T-helper 9 cell (primary cell): ENCODE results near the gene CDRT15.
"Not testable (repeated sequence)": the region's sequence is repeated elsewhere in the genome, so short reads cannot be mapped to it uniquely, and the experiment has no call there.

ENCODE experiments used
- DNase-seq: peaks from one replicate; pipeline ENCODE4 v3.0.0-alpha.2; 2020
- total RNA-seq, 2 donors: gene quantifications; one replicate each; lab custom pipeline; 2026; lab: John Stamatoyannopoulos, UW

The CDRT15 gene
- total RNA-seq, result 0 reads per million in 2 donors

DNA sequence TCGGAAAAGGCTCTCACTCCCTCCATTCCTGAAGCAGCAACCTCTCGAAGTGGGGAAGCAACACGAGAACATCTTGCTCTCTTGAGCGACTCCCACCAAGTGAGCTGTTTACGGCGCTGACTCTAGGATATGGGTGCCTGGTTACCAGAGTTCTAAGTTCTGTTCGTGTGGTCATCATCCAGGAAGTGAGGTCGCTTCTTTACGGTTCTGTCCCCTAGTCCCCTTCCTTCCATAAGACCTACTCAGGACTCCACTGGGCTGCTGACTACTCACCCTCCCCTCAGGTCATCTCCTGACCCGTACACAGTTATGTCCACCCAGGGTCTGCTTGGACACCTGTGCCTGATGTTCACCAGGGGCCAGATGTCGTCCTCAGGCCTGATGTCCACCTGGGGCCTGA lies at the start of gene CDRT15:
TSS of gene CDRT15 (minus strand) at position 101 of the 400 bp plus-strand sequence. CDS start at position 72, 29 bp downstream.
- not testable (repeated sequence) for DNase-seq

DNA sequence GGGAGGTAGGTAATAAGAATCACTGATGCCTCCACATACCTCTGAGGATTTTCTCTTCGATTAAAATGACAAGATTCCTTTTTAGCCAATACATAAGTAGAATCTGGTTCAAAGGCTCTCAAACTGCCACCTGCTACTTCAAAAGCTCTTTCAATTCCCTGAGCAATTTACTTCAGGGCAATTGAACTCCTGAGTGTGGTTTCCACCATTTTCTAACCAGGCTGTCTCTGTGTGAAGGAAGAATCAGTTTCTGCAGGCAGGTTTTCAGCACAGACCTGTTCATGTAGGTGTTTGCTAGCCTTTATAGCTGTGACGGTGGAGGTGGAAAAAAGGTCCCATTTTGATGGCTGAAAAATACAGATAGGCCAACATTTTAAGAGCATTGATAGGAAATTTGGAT lies 46.1 kb upstream of the CDRT15 start:
- DNase-seq, result no peak

DNA sequence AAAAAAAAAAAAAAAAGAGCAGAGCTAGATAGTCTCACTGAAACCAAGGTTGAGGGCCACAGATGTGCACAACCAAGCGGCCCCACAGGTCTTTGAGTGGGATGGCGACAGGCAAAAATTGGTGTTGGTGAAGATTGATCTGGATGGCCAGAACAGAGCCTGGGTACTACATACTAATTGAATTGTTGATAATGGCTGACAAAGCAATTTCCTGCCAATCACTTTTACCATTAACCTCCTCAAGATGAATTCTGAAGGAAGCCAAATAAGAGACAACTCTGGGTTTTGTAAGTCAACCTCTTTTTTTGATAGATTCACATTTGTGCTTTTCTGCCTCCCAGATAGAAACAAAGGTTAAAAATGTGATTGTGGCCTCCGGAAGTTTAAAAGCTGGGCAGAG lies 44.9 kb upstream of the CDRT15 start:
- DNase-seq, result no peak

DNA sequence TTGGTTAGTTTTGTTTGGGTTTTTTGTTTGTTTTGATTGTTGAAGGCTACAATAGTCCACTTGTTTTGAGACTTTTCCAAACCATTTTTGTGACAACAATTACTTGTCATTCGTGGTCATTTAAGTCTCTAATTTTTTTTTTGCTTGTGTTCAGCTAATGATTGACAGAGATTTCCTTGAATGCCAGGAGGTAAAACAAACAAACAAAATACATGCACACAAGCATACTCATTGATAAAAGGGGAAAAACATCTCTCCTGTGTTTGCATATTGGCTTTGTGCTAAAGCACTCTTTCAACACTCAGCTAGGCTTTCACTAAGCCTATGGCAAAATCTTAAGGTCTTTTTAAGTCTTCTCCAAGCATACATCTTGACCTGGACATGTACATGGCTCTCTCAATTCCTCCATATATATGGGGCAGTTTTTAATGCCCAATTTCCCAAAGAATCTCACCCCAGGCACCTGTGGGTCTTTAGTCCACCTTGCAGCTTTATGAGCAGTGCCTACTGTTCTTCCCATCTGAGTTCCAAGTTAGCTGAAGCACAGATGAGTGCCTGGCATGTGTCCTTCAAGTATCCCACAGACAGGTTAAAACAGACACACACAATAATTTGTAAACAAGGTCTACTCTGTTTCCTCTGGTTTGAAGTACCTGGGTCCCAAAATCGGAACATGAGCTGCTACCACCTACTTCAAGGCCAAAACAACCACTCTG lies 40.0 kb upstream of the CDRT15 start:
- DNase-seq, result no peak

DNA sequence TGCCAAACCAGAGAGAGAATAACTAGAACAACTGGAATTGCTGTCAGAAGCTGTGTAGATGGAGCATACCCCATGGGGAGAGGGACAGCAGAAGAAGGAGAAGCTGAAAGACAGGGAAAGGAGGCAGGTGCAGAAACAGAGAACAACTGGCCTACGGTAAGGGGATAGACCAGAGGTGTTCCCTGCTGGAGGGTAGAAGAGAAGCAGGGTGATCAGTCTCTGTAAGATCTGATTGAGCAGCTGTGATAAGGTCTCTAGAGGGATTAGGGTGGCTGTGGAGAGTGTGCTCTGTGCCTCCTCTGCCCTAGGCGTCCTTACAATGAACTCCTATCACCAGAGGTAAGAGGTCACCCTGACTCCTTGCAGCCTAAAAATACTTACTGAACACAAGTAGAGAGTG lies 33.8 kb upstream of the CDRT15 start:
- no peak for DNase-seq

DNA sequence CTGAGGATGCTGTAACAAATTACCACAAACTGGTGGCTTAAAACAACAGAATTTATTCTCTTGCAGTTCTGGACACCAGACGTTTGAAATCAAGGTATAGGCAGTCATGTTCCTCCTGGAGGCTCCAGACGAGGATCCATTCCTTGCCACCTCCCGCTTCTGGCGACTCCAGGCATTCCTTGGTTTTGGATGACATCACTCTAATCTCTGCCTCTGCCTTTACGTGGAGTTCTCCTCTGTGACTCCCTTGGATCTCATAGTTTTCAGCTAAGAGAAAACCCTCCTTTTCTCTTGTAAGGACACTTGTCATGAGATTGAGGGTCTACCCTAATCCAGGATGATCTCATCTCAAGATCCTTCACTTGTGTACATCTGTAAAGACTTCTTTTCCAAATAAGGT lies 32.8 kb upstream of the CDRT15 start:
- no peak for DNase-seq

DNA sequence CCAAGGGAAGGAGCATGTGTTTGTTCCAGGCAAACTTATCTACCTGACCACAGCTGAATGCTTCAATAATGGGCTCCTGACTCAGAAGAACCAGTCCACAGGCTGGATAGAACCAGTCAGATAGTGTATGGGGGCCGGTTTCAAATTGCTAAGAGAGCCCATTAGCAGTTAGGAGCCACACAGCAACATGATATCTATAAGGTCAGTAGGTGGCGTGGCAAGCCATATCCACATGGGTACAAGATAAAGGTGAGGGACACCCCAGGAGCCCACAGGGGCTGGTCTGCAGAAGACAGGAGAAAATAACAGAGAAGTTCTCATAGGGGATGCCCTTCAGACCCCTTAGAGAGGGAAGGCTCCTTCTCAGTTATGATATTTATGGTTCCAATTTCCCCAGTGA lies 31.6 kb upstream of the CDRT15 start:
- no peak for DNase-seq

DNA sequence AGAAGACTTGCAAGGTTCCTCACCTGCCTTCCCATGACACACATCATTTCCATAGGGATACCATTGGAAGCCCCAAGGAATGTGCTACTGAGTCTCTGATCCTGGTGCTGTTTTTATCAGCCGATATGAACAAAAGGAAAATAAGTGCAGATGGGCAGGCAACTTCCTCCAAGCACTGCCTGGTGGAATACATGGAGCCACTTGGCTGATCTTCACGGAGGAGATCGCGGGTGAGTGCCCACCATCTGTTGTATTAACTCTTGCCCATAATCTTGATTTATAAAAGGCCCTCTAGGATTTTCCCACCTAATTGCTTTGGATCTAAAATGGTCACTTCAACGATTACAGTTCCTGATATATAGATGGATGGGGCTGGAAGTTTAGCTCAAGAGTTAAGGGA lies 24.7 kb upstream of the CDRT15 start:
- DNase-seq, result no peak

DNA sequence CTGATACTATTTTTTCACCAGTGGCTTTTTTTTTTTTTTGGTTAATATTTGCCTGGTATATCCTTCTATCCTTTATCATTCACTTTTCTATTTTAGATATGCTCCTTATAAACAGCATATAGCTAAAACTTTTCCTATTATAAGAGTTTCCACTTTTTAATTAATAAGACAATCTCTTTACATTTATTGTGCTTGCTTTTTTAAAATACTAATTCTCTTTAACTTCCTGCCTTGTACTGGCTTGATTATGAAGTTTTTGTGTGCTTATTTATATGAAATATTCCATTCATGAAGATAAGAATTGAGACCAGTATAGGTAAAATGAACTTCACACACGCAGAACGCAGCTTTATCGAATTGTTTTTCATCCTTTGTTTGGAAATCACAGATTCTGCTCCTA lies 9.0 kb upstream of the CDRT15 start:
- no peak for DNase-seq

DNA sequence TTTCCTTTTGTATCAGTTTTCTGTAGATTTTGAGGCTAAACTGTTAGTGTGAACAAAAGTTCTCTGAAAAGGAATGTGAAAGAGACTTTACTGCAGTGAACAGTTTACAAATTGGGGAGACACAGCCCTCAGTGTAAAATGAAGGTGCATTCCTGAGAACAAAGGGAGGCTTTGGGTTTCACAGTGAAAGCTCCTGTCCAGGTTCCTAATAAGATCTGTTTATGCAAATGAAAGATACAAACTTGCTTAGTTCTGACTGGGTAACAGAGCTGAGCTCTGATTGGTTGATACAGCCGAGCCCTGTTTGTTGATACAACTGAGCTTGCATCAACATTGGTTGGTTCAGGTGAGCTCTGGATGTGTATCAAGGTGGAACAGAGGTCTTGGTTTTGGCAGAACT lies 8.3 kb upstream of the CDRT15 start:
- DNase-seq, result no peak

DNA sequence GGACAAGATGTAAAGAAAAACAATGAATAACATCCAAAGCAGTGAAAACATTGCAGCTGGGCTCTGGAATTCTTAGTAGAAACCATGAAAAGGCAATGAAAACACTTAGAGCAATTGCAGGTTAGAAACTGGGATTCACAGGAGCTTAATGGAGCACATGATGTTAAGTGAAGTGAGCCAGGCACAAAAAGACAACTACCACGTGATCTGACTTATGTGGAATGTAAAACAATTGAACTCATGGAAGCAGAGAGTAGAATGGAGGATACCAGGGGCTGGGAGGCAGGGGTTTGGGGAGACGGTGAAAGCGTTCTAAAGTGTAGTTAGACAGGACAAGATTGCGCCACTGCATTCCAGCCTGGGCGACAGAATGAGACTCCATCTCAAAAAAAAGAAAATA lies 2.6 kb upstream of the CDRT15 start:
- DNase-seq, result not testable (repeated sequence)

DNA sequence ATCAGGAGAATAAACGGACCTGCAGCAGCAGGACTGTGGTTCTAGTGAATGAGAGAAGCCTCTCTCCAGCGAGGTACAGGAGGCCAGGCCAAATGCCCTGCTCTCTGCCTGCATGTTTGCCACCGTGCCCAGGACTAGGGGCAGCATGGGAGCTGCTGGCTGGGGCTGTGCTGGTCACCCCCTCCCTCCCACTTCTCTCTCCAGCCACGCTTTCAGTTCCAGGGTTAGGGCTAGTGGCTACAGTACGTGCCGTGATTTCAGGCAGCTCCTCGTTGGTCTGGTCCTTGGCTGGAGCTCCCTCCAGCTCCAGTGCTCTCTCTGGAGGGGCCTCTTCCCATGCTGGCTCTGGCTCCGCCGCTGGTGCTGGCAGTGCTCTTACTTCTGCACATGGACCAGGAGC lies 630 bp downstream of the CDRT15 start:
- not testable (repeated sequence) for DNase-seq

DNA sequence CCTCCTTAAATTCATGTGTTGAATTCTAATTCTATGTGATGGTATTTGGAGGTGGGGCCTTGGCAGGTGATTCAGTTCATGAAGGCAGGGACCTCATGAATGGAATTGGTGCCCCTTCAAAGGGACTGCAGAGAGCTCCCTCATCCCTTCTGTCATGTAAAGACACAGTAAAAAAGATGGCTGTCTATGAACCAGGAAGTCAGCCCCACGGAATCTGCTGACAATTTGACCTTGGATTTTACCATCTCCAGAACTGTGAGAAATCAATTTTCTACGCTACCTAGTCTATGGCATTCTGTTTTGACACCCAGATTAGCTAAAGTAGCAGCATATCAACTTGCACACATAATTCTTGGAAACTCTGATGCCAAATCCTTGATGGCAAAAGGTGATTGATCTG lies 1.6 kb downstream of the CDRT15 start:
- DNase-seq, result not testable (repeated sequence)

DNA sequence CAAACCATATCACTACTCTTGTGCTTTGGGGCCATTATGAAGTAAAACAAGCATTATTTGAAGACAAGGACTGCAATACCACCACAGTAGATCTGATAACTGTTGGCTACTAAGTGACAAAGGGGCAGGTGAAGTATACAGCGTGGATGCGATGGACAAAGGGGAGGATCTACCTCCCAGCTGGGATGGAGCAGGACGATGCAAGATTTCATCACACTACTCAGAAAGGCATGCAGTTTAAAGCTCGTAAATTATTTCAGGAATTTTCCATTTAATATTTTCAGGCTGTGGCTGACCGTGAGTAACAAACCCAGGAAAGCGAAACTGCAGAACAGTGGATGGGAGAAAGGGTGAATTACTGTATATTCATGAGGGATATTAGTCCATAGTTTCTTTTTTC lies 5.5 kb downstream of the CDRT15 start:
- DNase-seq, result not testable (repeated sequence)

DNA sequence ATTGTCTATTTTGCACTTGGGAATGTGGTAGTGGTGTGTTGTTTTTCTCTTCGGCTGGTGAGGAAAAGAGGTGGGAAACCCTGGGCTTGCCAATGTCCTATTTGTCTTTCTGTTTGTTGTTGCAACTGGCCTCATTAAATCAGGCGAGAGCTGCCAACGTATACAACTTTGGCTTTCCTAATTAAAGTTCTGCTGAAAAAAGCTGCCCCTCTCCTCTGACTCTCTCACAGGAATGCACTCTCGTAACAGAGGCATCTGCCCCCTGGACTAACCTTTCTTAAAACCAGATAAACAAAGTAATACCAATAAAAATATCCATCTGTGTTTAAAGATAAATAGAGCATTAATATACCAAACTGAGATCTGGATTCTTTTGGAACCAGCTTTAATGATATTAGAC lies 7.8 kb downstream of the CDRT15 start:
- DNase-seq, result no peak

DNA sequence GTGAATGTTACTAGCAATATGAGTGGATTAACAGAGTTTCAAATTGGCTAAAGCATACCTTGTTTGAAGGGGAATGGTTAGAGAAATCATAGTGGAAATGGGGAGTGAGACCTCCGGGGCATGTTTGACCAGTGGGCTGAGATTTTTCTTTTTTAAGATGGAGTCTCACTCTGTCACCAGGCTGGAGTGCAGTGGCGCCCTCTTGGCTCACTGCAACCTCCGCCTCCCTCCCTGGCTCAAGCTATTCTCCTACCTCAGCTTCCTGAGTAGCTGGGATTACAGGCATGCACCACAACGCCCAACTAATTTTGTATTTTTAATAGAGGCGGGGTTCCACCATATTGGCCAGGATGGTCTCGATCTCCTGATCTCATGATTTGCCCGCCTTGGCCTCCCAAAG lies 9.6 kb downstream of the CDRT15 start:
- no peak for DNase-seq

DNA sequence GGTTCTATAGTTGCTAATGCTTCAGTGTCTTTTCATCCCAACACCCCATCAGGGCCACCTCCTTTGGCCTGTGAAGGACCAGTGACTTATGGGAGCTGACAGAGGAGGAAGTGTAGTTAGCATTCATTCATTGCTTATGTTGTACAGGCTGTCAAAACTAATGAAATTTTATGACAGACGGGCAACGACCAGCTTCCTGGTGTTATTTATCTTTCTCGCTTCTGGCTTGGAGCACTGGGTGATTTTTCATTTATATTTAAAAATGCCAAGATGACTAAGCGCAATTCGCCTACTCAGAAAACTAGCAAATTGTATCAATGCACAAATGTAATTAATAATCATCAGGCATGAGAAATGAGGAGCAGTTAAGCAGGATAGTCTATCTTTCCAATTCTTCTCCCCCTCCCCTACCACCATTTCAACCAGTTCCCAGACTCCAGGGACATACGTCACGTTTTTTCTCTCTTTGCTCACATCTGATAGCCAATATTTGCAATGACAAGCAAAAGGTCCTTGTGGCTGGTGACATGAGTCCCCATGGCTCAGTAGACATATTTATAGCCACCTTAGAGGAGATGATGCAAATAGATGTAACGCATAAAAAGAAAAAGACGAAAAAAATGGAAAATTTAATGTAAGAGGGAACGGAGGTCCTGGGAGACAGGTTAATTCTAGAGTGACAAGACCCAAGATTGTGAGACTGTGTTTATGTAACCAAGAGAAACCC lies 11.2 kb downstream of the CDRT15 start:
- no peak for DNase-seq

DNA sequence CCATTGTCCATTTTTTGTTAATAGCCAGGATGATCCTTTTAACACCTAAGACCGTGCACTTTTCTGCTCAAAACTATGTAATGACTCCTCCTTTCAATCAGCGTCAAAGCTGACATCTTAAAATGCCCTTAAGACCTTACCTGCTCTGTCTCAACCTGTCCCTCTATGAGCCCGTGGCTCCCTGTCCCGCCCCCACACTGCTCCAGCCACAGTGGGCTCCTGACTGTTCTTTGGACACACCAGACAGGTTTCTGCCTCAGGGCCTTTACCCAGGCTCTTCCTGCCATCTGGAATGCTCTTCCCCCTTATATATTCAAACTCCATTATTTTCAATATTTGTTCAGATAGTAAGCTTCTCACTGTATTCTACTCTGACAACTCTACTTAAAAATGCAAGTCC lies 14.1 kb downstream of the CDRT15 start:
- DNase-seq, result no peak

DNA sequence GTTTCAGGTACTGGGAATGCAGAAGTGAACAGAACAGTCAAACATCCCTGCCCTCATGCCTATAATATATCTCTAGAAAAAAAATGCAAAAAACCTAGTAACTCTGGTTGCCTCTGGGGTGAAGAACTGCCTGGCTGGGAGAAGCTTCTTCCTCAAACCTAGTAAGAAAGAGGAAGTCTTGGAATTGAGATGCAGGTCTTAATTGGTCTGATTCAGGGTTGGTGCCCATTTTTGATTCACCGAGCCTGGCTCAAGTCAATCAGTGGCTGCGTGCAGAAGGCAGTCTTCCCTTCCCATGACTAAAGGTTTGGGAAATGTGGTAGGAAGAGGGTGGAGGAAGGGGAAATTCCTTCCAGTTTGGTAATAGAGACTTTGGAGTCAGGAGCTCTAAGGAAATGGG lies 22.4 kb downstream of the CDRT15 start:
- no peak for DNase-seq

DNA sequence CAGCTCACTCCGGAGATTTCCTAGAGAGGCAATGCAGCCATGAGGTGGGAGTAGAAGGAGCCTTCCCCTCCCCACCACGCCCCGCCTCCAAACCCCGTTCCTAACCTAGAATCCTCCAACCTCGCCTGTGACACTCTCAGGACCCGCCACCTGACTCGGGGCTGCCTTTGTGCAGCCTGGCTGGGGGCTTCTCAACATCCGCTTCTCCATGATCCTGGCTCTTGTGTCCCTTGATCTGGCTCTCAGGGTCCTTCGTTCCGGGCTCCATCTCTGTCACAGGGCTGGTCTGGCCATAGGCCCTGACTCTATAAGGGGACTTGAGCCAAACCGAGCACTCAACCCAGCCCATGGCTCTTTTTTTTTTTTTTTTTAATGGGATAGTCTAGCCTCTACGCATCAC lies 24.3 kb downstream of the CDRT15 start:
- DNase-seq, result no peak

DNA sequence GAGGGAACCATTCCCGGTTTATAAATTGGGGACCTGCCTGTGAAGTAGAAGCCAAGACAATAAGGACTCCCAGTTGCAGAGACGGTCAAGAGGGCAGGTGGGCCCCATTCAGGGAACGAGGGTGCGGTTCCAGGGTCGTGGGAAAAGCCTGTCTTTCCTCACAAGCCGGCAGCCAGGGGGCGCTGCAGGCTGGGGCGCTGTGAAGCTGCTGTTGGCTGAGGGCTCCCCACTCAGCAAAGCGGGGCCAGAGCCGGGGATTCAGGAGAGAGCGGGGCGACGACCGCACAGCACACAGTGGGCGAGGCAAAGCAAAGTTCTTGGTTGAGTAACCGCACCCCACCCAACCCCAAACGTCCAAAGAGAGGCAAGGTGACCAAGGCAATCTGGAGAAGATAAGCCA lies 24.9 kb downstream of the CDRT15 start:
- peak; percentile 28 for DNase-seq

DNA sequence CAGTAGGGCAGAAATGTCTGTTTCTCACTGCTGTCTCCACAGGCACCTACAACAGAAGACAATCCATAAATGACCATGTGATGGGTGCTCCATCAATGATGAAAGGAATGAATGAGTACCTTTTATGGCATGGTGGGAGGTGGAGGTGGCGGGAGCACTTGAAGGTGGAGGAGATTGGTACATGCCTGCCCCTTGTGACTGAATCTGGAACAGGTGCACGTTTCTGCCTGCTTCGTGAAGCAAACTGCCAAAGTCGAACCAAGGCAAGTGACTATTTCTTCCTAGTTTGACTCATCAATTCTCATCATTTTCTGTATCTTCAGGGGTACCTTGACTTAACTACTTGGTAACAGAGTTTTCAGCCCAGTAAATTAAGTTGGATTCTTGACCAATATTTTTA lies 25.4 kb downstream of the CDRT15 start:
- DNase-seq, result no peak

DNA sequence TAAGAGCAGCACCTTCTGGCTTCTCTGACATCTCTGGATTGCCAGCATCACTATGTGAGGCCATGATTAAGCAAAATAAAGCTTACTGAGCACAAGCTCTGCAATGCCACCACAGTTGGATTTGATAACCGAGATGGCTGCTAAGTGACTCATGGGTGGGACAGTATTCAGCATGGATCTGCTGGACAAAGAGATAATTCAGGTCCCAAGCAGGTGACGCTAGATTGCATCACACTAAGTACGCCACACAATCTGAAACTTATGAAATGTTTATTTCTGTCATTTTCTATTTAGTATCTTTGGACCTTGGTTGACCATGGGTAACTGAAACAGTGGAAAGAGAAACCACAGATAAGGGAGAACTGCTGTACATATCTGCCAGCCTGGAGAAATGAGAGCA lies 27.4 kb downstream of the CDRT15 start:
- no peak for DNase-seq

DNA sequence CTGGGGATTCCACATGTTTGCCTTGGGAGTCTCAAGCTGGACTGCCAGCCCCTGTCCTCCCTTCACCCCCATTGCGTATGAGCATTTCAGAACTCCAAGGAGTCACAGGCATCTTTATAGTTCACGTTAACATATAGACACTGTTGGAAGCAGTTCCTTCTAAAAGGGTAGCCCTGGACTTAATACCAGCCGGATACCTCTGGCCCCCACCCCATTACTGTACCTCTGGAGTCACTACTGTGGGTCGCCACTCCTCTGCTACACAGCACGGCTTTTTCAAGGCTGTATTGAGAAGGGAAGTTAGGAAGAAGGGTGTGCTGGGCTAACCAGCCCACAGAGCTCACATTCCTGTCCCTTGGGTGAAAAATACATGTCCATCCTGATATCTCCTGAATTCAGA lies 28.9 kb downstream of the CDRT15 start:
- no peak for DNase-seq

DNA sequence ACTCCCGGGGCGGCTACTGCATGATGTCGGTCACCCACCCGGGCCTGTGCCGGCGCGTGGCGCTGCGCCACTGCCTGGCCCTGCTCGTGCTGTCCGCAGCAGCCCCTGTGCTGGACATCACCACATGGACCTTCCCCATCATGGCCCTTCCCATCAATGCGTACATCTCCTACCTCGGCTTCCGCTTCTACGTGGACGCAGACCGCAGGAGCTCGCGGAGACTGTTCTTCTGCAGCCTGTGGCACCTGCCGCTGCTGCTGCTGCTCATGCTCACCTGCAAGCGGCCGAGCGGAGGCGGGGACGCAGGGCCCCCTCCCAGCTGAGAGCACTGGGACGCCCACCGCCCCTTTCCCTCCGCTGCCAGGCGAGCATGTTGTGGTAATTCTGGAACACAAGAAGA lies 29.8 kb downstream of the CDRT15 start:
- DNase-seq, result no peak
